ENCODE data around the gene KDM4B. TPM values are rescaled to one million over a fixed set of nuclear protein-coding genes. Genes with fewer than 3 reads are reported as not detected.
"Not testable (repeated sequence)": the region's sequence is repeated elsewhere in the genome, so short reads cannot be mapped to it uniquely, and the experiment has no call there.

KDM4B gene
- total RNA-seq, 1 donor from 2014 or later = 13.7 TPM

GRCh38 chr19:5147074-5147977, 178.4 kb downstream of the KDM4B start:
- no peak for DNase-seq (ENCODE audit: low read depth, low spot score)

GRCh38 chr19:5147978-5148793, 179.3 kb downstream of the KDM4B start:
- no peak for DNase-seq (ENCODE audit: low read depth, low spot score)

- no peak for DNase-seq (ENCODE audit: low read depth, low spot score)
Observed at GRCh38 chr19:5148794-5149190, 179.9 kb downstream of the KDM4B start.

GRCh38 chr19:5149508-5149907, 180.6 kb downstream of the KDM4B start:
- no peak for DNase-seq (ENCODE audit: low read depth, low spot score)

GRCh38 chr19:5149932-5150901, 181.3 kb downstream of the KDM4B start:
- no peak for DNase-seq (ENCODE audit: low read depth, low spot score)

- DNase-seq (ENCODE audit: low read depth, low spot score) = no peak
Observed at GRCh38 chr19:5150902-5151741, 182.2 kb downstream of the KDM4B start.

DNA sequence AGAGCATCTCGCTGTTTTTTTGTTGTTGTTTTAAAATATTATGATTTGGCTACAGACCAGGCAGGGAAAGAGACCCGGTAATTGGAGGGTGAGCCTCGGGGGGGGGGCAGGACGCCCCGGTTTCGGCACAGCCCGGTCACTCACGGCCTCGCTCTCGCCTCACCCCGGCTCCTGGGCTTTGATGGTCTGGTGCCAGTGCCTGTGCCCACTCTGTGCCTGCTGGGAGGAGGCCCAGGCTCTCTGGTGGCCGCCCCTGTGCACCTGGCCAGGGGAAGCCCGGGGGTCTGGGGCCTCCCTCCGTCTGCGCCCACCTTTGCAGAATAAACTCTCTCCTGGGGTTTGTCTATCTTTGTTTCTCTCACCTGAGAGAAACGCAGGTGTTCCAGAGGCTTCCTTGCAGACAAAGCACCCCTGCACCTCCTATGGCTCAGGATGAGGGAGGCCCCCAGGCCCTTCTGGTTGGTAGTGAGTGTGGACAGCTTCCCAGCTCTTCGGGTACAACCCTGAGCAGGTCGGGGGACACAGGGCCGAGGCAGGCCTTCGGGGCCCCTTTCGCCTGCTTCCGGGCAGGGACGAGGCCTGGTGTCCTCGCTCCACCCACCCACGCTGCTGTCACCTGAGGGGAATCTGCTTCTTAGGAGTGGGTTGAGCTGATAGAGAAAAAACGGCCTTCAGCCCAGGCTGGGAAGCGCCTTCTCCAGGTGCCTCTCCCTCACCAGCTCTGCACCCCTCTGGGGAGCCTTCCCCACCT, 183.3 kb downstream of the KDM4B start:
- DNase-seq (ENCODE audit: low read depth, low spot score) = no peak

DNA sequence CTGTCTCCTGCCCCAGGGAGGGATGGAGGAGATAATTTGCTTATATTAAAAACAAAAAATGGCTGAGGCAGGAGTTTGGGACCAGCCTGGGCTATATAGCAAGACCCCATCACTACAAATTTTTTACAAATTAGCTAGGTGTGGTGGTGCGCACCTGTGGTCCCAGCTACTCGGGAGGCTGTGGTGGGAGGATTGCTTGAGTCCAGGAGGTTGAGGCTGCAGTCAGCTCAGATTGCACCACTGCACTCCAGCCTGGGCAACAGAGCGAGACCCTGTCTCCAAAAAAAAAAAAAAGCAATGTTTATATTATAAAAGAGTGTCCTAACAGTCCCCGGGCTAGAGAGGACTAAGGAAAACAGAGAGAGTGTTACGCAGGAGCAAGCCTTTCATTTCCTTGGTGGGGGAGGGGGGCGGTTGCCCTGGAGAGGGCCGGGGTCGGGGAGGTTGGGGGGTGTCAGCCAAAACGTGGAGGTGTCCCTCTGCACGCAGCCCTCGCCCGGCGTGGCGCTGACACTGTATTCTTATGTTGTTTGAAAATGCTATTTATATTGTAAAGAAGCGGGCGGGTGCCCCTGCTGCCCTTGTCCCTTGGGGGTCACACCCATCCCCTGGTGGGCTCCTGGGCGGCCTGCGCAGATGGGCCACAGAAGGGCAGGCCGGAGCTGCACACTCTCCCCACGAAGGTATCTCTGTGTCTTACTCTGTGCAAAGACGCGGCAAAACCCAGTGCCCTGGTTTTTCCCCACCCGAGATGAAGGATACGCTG, 184.0 kb downstream of the KDM4B start:
- DNase-seq (ENCODE audit: low read depth, low spot score) = no peak

DNA sequence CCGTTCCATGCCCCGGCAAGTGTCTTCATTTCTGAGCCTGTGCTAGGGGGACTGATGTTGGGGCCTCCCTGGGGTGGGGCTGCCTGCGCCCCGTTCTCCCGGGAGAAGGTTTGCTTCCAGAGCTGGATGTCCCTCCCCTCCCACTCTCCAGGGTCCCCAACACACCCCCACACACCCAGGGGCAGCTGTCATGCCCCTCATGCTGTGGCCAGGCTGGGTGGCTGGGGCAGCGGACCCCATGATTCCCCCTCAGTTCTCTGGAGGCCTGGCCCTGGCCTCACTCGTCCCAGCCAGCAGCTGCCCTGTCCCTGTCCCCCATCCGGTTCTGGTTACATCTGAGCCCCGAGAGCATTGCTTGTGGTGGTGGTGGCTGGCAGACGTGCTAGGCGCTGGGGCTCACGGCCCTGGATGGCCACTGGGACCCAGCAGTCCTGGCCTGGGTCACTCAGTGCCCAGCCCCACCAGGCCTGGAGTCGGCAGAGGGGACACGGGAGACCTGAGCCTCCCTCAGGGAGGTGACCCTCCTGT, 184.8 kb downstream of the KDM4B start:
- DNase-seq (ENCODE audit: low read depth, low spot score) = no peak

- DNase-seq (ENCODE audit: low read depth, low spot score) = no peak
Observed at GRCh38 chr19:5154129-5154798, 185.4 kb downstream of the KDM4B start.

DNA sequence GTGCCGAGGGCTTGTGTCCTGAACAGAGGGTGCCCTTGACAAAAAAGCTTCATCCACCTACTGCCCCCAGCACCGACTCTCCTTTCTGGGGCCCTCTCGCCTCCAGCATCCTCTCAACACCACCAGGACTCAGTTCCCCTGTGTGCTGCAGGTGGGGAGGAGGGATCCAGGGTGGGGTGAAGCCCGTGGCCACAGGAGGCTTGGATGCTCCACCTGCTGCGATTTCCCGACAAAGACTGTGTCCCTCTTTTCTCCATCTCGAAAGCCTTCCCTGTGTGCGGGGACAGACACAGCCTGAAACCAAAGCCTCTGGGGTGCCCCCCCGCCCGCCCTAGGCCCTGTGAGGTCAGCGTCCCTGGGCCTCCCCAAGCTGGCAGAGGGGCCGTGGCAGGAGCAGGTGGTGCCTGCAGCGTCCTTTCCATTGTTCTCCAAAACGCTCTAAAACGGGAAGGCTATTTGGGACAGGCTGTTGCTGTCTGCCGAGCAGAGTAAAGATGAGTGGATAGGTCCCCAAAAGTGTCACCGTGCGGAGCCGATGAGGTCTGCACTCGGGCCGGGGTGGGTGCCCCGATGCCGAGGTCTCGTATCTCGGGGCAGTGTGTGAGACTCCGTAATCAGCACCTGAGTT, 186.0 kb downstream of the KDM4B start:
- DNase-seq (ENCODE audit: low read depth, low spot score) = no peak

- DNase-seq (ENCODE audit: low read depth, low spot score) = no peak
Observed at GRCh38 chr19:5155586-5156210, 186.8 kb downstream of the KDM4B start.

DNA sequence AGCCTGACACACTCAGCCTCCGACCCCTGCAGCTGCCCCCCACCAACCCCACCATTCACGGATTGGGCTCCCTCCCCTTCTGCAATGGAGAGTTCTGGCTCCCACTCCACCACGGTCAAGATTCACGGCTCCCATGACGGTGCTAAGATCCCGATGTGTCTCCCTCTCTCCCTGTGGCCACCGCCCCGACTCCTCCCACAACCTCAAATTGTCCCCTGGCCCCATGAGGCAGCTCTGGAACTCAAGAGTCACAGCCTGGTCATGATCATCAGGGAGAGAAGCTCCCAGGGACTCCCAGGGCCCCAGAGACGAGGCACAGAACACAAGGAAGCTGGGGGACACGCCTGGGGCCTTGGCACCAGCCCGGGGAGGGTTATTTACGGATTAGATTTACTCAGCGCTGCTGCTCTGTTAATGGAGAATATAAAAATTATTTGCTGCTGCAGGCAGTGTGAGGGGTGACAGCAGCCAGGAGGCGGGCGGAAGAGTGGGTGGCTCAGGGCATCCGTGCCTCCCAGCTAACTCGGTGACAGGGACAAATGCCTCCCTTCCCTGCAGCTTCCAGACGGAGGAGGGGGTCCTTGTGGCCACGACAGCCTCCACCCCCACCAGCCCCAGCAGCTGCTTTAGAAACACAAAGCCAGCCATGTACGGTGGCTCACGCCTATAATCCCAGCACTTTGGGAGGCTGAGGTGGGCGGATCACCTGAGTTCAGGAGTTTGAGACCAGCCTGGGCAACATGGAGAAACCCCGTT, 187.5 kb downstream of the KDM4B start:
- no peak for DNase-seq (ENCODE audit: low read depth, low spot score)

GRCh38 chr19:5157186-5157585, 188.3 kb downstream of the KDM4B start:
- DNase-seq (ENCODE audit: low read depth, low spot score) = no peak

DNA sequence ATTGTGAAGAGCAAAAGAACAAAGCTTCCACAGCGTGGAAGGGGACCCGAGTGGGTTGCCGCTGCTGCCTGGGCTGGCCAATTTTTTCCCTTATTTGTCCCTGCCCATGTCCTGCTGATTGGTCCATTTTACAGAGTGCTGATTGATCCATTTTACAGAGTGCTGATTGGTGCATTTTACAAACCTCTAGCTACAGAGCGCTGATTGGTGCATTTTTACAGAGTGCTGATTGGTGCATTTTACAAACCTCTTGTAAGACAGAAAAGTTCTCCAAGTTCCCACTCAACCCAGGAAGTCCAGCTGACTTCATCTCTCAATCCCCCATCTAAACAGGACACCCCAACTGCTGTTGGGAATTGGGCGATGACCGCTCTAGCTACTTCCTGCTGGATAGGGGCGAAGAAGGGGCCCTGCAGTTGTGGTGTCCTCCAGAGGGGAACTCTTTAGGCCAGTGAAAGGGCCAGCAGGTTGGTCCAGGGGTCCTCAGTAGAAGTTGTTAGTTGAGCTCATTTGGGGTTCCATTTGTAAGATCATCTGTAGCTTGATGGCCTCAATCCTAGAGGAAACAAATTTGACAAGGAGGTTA, 189.7 kb downstream of the KDM4B start:
- DNase-seq (ENCODE audit: low read depth, low spot score) = not testable (repeated sequence)
